ENCODE data around the gene INPP4A. TPM values are rescaled to one million over a fixed set of nuclear protein-coding genes. Genes with fewer than 3 reads are reported as not detected.

INPP4A gene
- total and polyA plus RNA-seq, 3 experiments from 2014 or later: 41.0 to 61.4 (median 46.9) TPM

GRCh38 chr2:98441706-98442450, 2.8 kb upstream of the INPP4A start:
- Histone ChIP-seq H3K4me3 (ENCODE audit: low read length) (no peak overlapping the region), H3K27ac (ENCODE audit: low read depth, low read length) (no peak overlapping the region), H3K27me3 (ENCODE audit: insufficient read depth, low read length, poor library complexity, severe bottlenecking) (no peaks in the 10 kb centered on the region), H3K4me1 (ENCODE audit: insufficient read depth, low read length) (peaks cover 13% of the 10 kb centered on the region), H3K36me3 (ENCODE audit: insufficient read depth, low read length) (no peaks in the 10 kb centered on the region), H3K9me3 (ENCODE audit: low read length) (peaks cover 6% of the 10 kb centered on the region)
- CTCF ChIA-PET: interaction anchor here (1.0 to 1.2 kb wide), 2 partner anchors 46 to 117 kb away, joined by 3 to 4 read pairs; no protein-coding TSS in a partner anchor
- Mint-ChIP-seq H3K9me3 (peaks cover 16 to 27% (median 24%) of the 10 kb centered on the region in 5 donors), H3K27ac (peak overlapping the region in 1 of 8 donors; percentile 44), H3K4me1 (peaks cover 33 to 41% (median 33%) of the 10 kb centered on the region in 3 donors), H3K36me3 (peaks cover 2 to 18% (median 13%) of the 10 kb centered on the region in 3 donors), H3K27me3 (no peaks in the 10 kb centered on the region), H3K4me3 (peak overlapping the region in 3 of 7 donors; percentile 13 to 70 (median 32))
- POLR2A ChIA-PET: no interaction called here
- no peak for DNase-seq

GRCh38 chr2:98442488-98442887, 2.2 kb upstream of the INPP4A start:
- POLR2A ChIA-PET: no interaction called here
- Histone ChIP-seq H3K4me3 (ENCODE audit: low read length) (no peak overlapping the region), H3K27me3 (ENCODE audit: insufficient read depth, low read length, poor library complexity, severe bottlenecking) (no peaks in the 10 kb centered on the region), H3K4me1 (ENCODE audit: insufficient read depth, low read length) (peaks cover 19% of the 10 kb centered on the region), H3K36me3 (ENCODE audit: insufficient read depth, low read length) (no peaks in the 10 kb centered on the region), H3K9me3 (ENCODE audit: low read length) (peaks cover 6% of the 10 kb centered on the region), H3K27ac (ENCODE audit: low read depth, low read length) (no peak overlapping the region)
- Mint-ChIP-seq H3K4me3 (peak overlapping the region in 3 of 7 donors; percentile 13 to 70 (median 32)), H3K36me3 (peaks cover 2 to 13% (median 13%) of the 10 kb centered on the region in 3 donors), H3K4me1 (peaks cover 38 to 47% (median 39%) of the 10 kb centered on the region in 3 donors), H3K9me3 (peaks cover 16 to 22% (median 21%) of the 10 kb centered on the region in 5 donors), H3K27ac (peak overlapping the region in 1 of 8 donors; percentile 44), H3K27me3 (no peaks in the 10 kb centered on the region)
- no peak for DNase-seq
- CTCF ChIA-PET: interaction anchor here (1.0 to 1.2 kb wide), 3 partner anchors 21 to 117 kb away, joined by 3 to 4 read pairs (median 3); no protein-coding TSS in a partner anchor

GRCh38 chr2:98445177-98445682, 572 bp downstream of the INPP4A start:
- H3K27me3 Mint-ChIP-seq: peaks cover 0 to 2% of the 10 kb centered on the region in 2 donors
- H3K27ac Mint-ChIP-seq: peak overlapping the region; percentile 93 to 99 (median 98)
- peaks cover 0 to 13% (median 2%) of the 10 kb centered on the region in 3 donors for H3K36me3 Mint-ChIP-seq
- peaks cover 0 to 2% (median 2%) of the 10 kb centered on the region in 5 donors for H3K9me3 Mint-ChIP-seq
- POLR2A ChIA-PET: interaction anchor here (1.7 kb wide), 1 partner anchor 20 kb away, joined by 10 read pairs; no protein-coding TSS in a partner anchor
- no peaks in the 10 kb centered on the region for H3K36me3 ChIP-seq (ENCODE audit: insufficient read depth, low read length)
- H3K9me3 ChIP-seq (ENCODE audit: low read length): peaks cover 3% of the 10 kb centered on the region
- H3K4me1 ChIP-seq (ENCODE audit: insufficient read depth, low read length): peaks cover 39% of the 10 kb centered on the region
- CTCF ChIA-PET: interaction anchor here (1.0 to 3.0 kb wide), 2 partner anchors 20 to 39 kb away, joined by 3 to 26 read pairs; no protein-coding TSS in a partner anchor
- H3K4me1 Mint-ChIP-seq: peaks cover 48 to 60% (median 56%) of the 10 kb centered on the region in 3 donors
- H3K4me3 Mint-ChIP-seq: peak overlapping the region; percentile 92 to 98 (median 95)
- peak in 1 of 5 donors; percentile 43 for DNase-seq
- H3K4me3 ChIP-seq (ENCODE audit: low read length): peak overlapping the region; percentile 69
- H3K27ac ChIP-seq (ENCODE audit: low read depth, low read length): peak overlapping the region; percentile 75
- no peaks in the 10 kb centered on the region for H3K27me3 ChIP-seq (ENCODE audit: insufficient read depth, low read length, poor library complexity, severe bottlenecking)

- CTCF ChIA-PET: interaction anchor here (1.0 to 3.0 kb wide), 13 partner anchors 10 to 73 kb away, joined by 3 to 26 read pairs (median 5); no protein-coding TSS in a partner anchor
- peaks cover 0 to 2% of the 10 kb centered on the region in 2 donors for H3K27me3 Mint-ChIP-seq
- peak overlapping the region; percentile 69 for H3K4me3 ChIP-seq (ENCODE audit: low read length)
Observed at GRCh38 chr2:98445683-98446581, 1.3 kb downstream of the INPP4A start.

GRCh38 chr2:98446850-98447249, 2.2 kb downstream of the INPP4A start:
- POLR2A ChIA-PET: interaction anchor here (0.8 to 3.1 kb wide), 5 partner anchors 15 to 160 kb away, joined by 3 to 30 read pairs (median 3); no protein-coding TSS in a partner anchor
- H3K36me3 ChIP-seq (ENCODE audit: insufficient read depth, low read length): no peaks in the 10 kb centered on the region
- peaks cover 0 to 15% (median 2%) of the 10 kb centered on the region in 3 donors for H3K36me3 Mint-ChIP-seq
- H3K4me1 Mint-ChIP-seq: peaks cover 64 to 77% (median 72%) of the 10 kb centered on the region in 3 donors
- H3K27me3 Mint-ChIP-seq: peaks cover 0 to 2% of the 10 kb centered on the region in 2 donors
- CTCF ChIA-PET: interaction anchor here (0.8 to 3.0 kb wide), 13 partner anchors 9 to 72 kb away, joined by 3 to 26 read pairs (median 5); no protein-coding TSS in a partner anchor
- peaks cover 56% of the 10 kb centered on the region for H3K4me1 ChIP-seq (ENCODE audit: insufficient read depth, low read length)
- H3K27ac ChIP-seq (ENCODE audit: low read depth, low read length): no peak overlapping the region
- H3K4me3 Mint-ChIP-seq: peak overlapping the region; percentile 92 to 98 (median 95)
- no peak for DNase-seq
- no peaks in the 10 kb centered on the region for H3K27me3 ChIP-seq (ENCODE audit: insufficient read depth, low read length, poor library complexity, severe bottlenecking)
- no peaks in the 10 kb centered on the region for H3K9me3 ChIP-seq (ENCODE audit: low read length)
- peak overlapping the region; percentile 93 to 99 (median 98) for H3K27ac Mint-ChIP-seq
- H3K4me3 ChIP-seq (ENCODE audit: low read length): peak overlapping the region; percentile 69
- H3K9me3 Mint-ChIP-seq: no peaks in the 10 kb centered on the region

More at GRCh38 chr2:98445683-98446581, 1.3 kb downstream of the INPP4A start:
- Histone ChIP-seq H3K27me3 (ENCODE audit: insufficient read depth, low read length, poor library complexity, severe bottlenecking) (no peaks in the 10 kb centered on the region), H3K27ac (ENCODE audit: low read depth, low read length) (peak overlapping the region; percentile 75), H3K9me3 (ENCODE audit: low read length) (no peaks in the 10 kb centered on the region), H3K36me3 (ENCODE audit: insufficient read depth, low read length) (no peaks in the 10 kb centered on the region), H3K4me1 (ENCODE audit: insufficient read depth, low read length) (peaks cover 46% of the 10 kb centered on the region)
- H3K4me3 Mint-ChIP-seq: peak overlapping the region; percentile 92 to 98 (median 95)
- H3K4me1 Mint-ChIP-seq: peaks cover 55 to 67% (median 63%) of the 10 kb centered on the region in 3 donors
- no peaks in the 10 kb centered on the region for H3K9me3 Mint-ChIP-seq
- DNase-seq: peak in 2 of 5 donors; percentile 14 to 48
- POLR2A ChIA-PET: interaction anchor here (0.6 to 3.1 kb wide), 7 partner anchors 16 to 229 kb away, joined by 3 to 30 read pairs (median 3); no protein-coding TSS in a partner anchor
- H3K36me3 Mint-ChIP-seq: peaks cover 0 to 13% (median 2%) of the 10 kb centered on the region in 3 donors
- H3K27ac Mint-ChIP-seq: peak overlapping the region; percentile 93 to 99 (median 98)

- peaks cover 0 to 15% (median 2%) of the 10 kb centered on the region in 3 donors for H3K36me3 Mint-ChIP-seq
- peak overlapping the region; percentile 82 to 99 (median 98) for H3K27ac Mint-ChIP-seq
- peaks cover 81 to 90% (median 90%) of the 10 kb centered on the region in 3 donors for H3K4me1 Mint-ChIP-seq
- Histone ChIP-seq H3K27ac (ENCODE audit: low read depth, low read length) (no peak overlapping the region), H3K27me3 (ENCODE audit: insufficient read depth, low read length, poor library complexity, severe bottlenecking) (no peaks in the 10 kb centered on the region), H3K4me1 (ENCODE audit: insufficient read depth, low read length) (peaks cover 73% of the 10 kb centered on the region), H3K9me3 (ENCODE audit: low read length) (no peaks in the 10 kb centered on the region), H3K36me3 (ENCODE audit: insufficient read depth, low read length) (no peaks in the 10 kb centered on the region), H3K4me3 (ENCODE audit: low read length) (peak overlapping the region; percentile 59)
- ChIA-PET POLR2A (interaction anchor here (0.6 to 3.1 kb wide), 4 partner anchors 16 to 300 kb away, joined by 3 to 30 read pairs (median 5); no protein-coding TSS in a partner anchor), CTCF (interaction anchor here (1.1 to 1.9 kb wide), 4 partner anchors 12 to 39 kb away, joined by 4 to 5 read pairs (median 4); no protein-coding TSS in a partner anchor)
- peaks cover 0 to 2% of the 10 kb centered on the region in 2 donors for H3K27me3 Mint-ChIP-seq
- no peaks in the 10 kb centered on the region for H3K9me3 Mint-ChIP-seq
- peak overlapping the region; percentile 92 to 98 (median 95) for H3K4me3 Mint-ChIP-seq
- peak in 3 of 5 donors; percentile 66 to 85 (median 84) for DNase-seq
Observed at GRCh38 chr2:98448441-98449145, 3.9 kb downstream of the INPP4A start.

All from CD8-positive, alpha-beta memory T cell (primary cell).